ENCODE data around the gene MYO5A.

MYO5A gene

GRCh38 chr15:52360229-52361203, 168.2 kb downstream of the MYO5A start:
- DNase-seq, result no peak

GRCh38 chr15:52359722-52360121, 169.0 kb downstream of the MYO5A start:
- no peak for DNase-seq

- no peak for DNase-seq
Measured at GRCh38 chr15:52357949-52358348, 170.7 kb downstream of the MYO5A start.

GRCh38 chr15:52352086-52352485, 176.6 kb downstream of the MYO5A start:
- no peak for DNase-seq

GRCh38 chr15:52351206-52351908, 177.3 kb downstream of the MYO5A start:
- DNase-seq, result no peak

GRCh38 chr15:52350423-52350822, 178.3 kb downstream of the MYO5A start:
- DNase-seq, result no peak

GRCh38 chr15:52349052-52349700, 179.5 kb downstream of the MYO5A start:
- no peak for DNase-seq

GRCh38 chr15:52348056-52348745, 180.5 kb downstream of the MYO5A start:
- no peak for DNase-seq

GRCh38 chr15:52344592-52344991, 184.1 kb downstream of the MYO5A start:
- DNase-seq, result no peak

GRCh38 chr15:52343831-52344230, 184.8 kb downstream of the MYO5A start:
- no peak for DNase-seq

GRCh38 chr15:52340093-52340492, 188.6 kb downstream of the MYO5A start:
- DNase-seq, result no peak

- no peak for DNase-seq
Measured at GRCh38 chr15:52338891-52339290, 189.8 kb downstream of the MYO5A start.

- no peak for DNase-seq
Measured at GRCh38 chr15:52338058-52338457, 190.6 kb downstream of the MYO5A start.

GRCh38 chr15:52337198-52337853, 191.4 kb downstream of the MYO5A start:
- no peak for DNase-seq

GRCh38 chr15:52336529-52336928, 192.2 kb downstream of the MYO5A start:
- no peak for DNase-seq

GRCh38 chr15:52334491-52335160, 194.1 kb downstream of the MYO5A start:
- no peak for DNase-seq

- peak; percentile 66 for DNase-seq
Measured at GRCh38 chr15:52331490-52332240, 197.0 kb downstream of the MYO5A start.

GRCh38 chr15:52329987-52330386, 198.7 kb downstream of the MYO5A start:
- no peak for DNase-seq

- DNase-seq, result no peak
Measured at GRCh38 chr15:52329150-52329549, 199.5 kb downstream of the MYO5A start.

GRCh38 chr15:52328680-52329079, 200.0 kb downstream of the MYO5A start:
- no peak for DNase-seq

- DNase-seq, result no peak
Measured at GRCh38 chr15:52326756-52327155, 201.9 kb downstream of the MYO5A start.
